ENCODE measurements around the gene DIPK1C. TPM values are rescaled to one million over a fixed set of nuclear protein-coding genes. Genes with fewer than 3 reads are reported as not detected.

DIPK1C gene
- total and polyA plus RNA-seq, 9 of the 15 experiments (the other 6 are each of a cell fraction or from before 2014, with no cell fraction given), result 0.04 to 0.32 (median 0.15) TPM; not detected in 2

GRCh38 chr18:74456017-74456348 is 1.1 kb downstream of the DIPK1C start:
- ATAC-seq (no peak), FAIRE-seq (no peak), DNase-seq (ENCODE audit: extremely low read depth in 1 of 4, low spot score in 3 of 4) (no peak)
- H3K4me3 ChIP-seq, result no peak overlapping the region
- POLR2A ChIA-PET, result interaction anchor here (0.8 kb wide), 1 partner anchor 9 kb away, joined by 3 read pairs; no protein-coding TSS in a partner anchor
- H4K20me1 ChIP-seq (replicated peaks; ENCODE audit: control insufficient read depth, insufficient read depth, low read length), result peaks cover 5% of the 10 kb centered on the region
- no peaks in the 10 kb centered on the region for H3K4me1 ChIP-seq (replicated peaks in 1 of 2; ENCODE audit: control insufficient read depth in 2 of 2, insufficient read depth in 2 of 2, low read length in 2 of 2)
- H2AFZ ChIP-seq (ENCODE audit: low read depth, low read length), result no peak overlapping the region
- no peak overlapping the region for H3K9ac ChIP-seq (ENCODE audit: insufficient read depth in 1 of 2, low read depth in 2 of 2, low read length in 2 of 2)
- no peaks in the 10 kb centered on the region for H3K79me2 ChIP-seq (ENCODE audit: control insufficient read depth, insufficient read depth, low read length)
- TF ChIP-seq STAT5B (CRISPR knock-in tag; IDR thresholded peaks at IDR 0.05) (no peak), HDAC1 (IDR thresholded peaks at IDR 0.05) (no peak), SMARCC2 (IDR thresholded peaks at IDR 0.05; ENCODE audit: low read depth) (no peak), MGA (IDR thresholded peaks at IDR 0.05) (no peak), HOXB6 (CRISPR knock-in tag; IDR thresholded peaks at IDR 0.05; ENCODE audit: borderline replicate concordance) (no peak)
- in situ Hi-C loops (cut with MboI), result no loop called here
- H3K9me3 ChIP-seq (replicated peaks; ENCODE audit: control insufficient read depth, insufficient read depth, low read depth, low read length), result no peaks in the 10 kb centered on the region
- no peaks in the 10 kb centered on the region for H3K36me3 ChIP-seq (ENCODE audit: control insufficient read depth, insufficient read depth, low read length)
- no peaks in the 10 kb centered on the region for H3K9me1 ChIP-seq (ENCODE audit: control insufficient read depth, insufficient read depth, low read length)
- intact Hi-C loops (cut with micrococcal nuclease), result no loop called here
- H3K27me3 ChIP-seq (ENCODE audit: control insufficient read depth in 2 of 2, insufficient read depth in 2 of 2, low read length in 2 of 2), result peaks cover 8 to 46% of the 10 kb centered on the region in 2 experiments; a peak in 3 of 5 replicates
- H3K4me2 ChIP-seq (ENCODE audit: insufficient read depth, low read length), result no peak overlapping the region
- CTCF ChIA-PET (ENCODE audit: low intra/inter-chr PET ratio), result no interaction called here
- no TSS peak for BruUV-seq (replicated peaks)
- H3K27ac ChIP-seq (ENCODE audit: extremely low read depth, low read depth, low read length), result no peak overlapping the region
- 25% methylated on average over 7 of the region's 7 CpGs for WGBS (ENCODE audit: insufficient coverage, low coverage, missing lambda C conversion rate)
